HG03108 (cell line): ENCODE measurements around the gene ASPA.
"Not testable (repeated sequence)": the region's sequence is repeated elsewhere in the genome, so short reads cannot be mapped to it uniquely, and the experiment has no call there.

ENCODE experiments used
- ATAC-seq: cut with Tn5 transposase; IDR thresholded peaks from one replicate; pipeline ENCODE4 v1.9.1; 2021; ENCODE audit warnings: moderate library complexity; ENCODE audit not compliant: unreplicated experiment

The ASPA gene

DNA sequence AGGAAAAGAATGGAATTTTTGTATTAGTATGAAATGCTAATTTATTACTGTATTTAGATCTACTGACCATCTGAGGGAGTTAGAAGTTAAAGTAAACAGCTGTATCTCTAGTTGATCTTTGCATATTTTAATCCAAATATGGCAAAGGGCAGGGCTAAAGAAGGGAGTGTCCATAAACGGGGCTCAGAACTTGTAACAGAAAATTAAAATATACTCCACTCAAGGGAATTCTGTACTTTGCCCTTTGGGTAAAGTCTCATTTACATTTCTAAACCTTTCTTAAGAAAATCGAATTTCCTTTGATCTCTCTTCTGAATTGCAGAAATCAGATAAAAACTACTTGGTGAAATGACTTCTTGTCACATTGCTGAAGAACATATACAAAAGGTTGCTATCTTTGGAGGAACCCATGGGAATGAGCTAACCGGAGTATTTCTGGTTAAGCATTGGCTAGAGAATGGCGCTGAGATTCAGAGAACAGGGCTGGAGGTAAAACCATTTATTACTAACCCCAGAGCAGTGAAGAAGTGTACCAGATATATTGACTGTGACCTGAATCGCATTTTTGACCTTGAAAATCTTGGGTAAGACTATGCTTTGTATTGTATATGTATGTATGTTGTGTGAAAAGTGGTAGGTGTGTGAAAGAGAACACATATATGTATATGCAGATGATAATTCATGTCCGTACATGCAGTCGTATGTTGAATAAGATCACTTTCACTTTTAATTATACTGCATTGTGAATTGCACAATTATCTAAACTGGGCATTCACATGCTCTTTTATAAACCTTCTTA, at the start of gene ASPA:
Gene ASPA (plus strand): TSS at position 186 of the 799 bp plus-strand sequence. CDS start 163 bp downstream, at position 349.
- ATAC-seq, result no peak

DNA sequence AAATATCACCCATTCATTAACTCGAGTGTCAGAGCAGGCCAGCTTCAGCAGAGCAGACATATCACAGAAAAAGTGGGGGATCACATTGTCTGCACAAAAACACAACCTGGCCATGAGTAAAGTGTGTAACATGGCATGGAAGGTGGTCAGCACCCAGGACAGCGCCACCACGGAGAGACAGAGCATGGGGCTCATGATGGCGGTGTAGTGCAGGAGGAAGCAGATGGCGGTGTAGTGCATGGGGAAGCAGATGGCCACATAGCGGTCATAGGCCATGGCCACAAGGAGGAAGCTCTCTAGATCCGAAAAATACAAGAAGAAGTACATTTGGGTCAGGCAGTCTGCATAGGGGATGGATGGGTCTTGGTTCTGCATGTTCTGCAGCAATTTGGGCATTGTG, 42.6 kb upstream of the ASPA start:
- not testable (repeated sequence) for ATAC-seq

DNA sequence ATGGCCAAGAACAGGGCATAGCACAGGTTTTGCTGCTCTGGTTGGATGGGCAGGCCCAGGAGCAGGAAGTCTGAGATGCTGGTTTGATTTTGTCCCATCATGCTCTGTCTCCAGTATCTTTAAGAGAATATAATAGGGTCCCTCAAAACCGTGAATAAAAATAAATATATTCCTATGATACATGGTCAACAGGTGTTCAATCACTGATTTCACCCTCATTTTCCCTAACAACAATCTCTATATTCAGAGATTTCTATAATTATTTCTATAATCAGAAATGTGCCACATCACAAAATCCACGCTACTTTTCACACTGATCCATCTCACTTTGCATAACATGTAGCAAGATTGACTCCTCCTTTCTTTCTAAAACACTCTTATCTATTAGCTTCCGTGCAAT, 42.1 kb upstream of the ASPA start, which contains the start of gene OR1E2:
Gene OR1E2 (minus strand): TSS at position 101 of the 400 bp plus-strand sequence. CDS start 0 bp downstream, at position 101.
- no peak for ATAC-seq

DNA sequence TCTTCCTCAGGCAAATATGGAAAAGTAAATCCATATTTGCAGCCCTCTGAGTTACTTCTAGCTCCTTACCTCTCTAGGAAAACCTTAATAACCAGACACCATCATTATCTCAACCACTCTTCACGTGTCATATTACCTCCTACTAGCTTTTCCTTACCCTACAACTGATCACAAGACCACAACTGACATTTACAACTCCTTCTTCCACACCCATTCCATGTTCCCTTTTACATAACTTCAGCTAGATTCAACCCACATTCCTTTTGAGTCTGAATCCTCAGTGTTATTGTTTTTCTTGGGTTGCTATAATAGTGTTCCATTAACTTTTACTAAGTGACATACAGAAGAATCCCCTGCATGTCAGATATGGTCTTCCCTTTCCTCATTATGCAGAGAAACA, 37.4 kb upstream of the ASPA start:
- ATAC-seq, result no peak

DNA sequence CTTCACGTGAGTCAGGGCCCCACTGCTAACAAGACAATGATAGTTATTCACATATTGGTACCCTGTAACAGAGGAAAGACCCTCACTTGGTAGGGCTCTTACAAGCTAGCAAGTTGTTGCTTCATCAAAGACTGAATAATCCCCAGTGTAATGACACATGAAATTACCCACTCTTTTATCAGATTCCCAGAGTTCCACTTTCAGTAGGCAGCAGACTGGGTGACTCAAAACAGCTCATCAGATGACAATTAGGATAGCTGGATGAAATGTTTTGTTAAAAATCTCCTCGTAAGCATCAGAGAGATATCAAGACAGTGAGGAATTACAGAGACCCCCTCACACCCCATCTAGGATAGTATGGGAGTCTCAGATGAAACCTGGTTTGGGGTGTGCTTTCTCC, 35.3 kb upstream of the ASPA start:
- ATAC-seq, result no peak

DNA sequence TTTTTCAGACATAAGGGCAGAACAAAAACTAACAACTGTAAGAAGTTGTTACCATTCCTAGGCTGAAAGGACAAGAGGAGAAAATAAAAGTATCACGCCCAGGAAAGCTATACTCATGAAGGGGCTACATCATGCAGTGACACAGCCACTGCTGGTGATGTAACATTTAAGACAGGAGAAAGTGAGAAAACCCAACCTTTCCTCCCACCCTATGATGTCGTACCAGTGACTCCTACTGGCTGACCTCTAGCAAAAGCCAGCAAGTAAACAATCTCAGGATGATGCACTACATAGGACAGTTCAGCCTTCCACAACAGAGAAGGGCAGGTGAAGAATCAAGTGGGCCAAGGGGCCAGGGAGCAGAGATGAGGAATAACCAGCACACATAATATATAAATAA, 28.2 kb upstream of the ASPA start:
- no peak for ATAC-seq

DNA sequence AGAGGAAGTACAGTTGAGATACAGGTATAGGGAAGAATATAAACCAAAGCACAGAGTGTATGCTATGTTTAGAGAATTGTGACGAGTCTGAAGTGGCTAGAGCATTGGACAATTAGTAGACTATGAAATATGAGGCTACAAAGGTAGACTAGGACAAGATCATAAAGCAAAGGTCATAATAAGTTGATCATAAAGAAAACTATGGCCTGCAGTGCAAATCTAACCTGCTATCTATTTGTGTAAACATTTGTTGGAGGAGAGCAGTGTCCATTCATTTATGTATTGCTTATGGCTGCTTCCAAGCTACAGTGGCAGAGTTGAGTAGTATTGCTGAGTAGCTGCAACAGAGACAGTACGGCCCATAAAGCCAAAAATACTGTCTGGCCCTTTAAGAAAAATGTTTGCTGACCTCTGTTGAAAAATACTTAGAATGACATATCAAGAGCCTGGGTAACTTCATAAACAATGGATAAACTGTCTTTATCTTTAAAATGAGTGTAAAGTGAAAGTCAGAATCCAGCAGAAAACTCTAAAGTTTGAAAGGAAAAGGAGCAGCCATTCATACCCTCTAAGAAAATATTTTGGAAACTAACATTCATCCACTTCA, 27.6 kb upstream of the ASPA start:
- ATAC-seq, result no peak

DNA sequence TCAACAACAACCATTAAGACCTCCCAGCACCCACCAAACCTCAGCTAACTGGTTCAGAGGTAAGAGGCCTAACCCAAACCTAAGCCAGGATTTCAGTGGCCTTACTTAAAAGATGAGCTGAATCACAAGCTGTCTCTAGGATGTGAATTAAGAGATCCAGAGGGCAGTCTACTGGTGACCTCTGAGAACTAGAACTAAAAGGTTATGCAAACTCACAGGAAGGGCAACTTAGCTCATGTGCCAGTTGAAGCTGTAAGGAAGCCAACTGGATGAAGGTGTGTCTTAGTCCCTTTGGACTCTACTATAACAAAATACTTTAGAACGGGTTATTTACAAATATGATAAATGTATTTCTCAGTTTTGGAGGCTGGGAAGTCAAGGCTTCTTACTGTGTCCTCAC, 9.4 kb upstream of the ASPA start:
- not testable (repeated sequence) for ATAC-seq

DNA sequence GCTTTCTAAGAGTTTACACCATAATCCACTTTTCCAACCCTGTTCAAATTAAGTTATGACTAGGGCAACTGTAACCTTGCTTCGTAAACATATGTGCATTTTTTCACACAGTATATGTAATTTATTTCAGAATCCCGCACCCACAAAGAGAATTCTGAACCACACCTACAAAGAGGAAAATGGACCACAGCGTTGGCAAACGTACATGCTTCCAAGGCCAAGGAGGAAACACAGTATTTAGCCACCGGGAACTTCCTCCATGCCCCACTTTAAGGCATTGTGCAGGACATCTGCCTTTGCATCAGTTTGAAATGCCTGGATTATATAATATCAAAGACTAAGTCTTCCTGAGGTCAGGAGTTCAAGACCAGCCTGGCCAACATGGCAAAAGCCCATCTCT, 6.3 kb upstream of the ASPA start:
- no peak for ATAC-seq

DNA sequence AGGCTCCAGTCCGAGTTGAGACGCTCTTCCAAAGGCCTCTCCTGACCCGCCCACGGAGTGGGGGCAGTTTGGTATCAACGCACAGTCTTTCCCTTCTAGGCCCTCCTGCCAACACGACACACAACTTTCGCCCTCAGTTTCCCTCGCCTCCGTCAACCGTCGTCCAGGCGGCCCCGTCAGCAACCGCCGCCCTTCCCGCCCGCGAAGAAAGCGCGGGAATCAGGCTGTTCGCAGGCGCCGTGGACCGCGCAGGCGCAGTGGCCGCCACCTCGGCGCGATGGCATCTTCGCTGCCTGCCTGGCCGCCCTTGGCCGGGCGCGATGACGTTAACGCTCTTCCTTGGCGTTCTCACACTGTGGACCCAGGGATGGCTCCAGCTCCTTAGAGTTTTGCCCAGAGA, 4.2 kb upstream of the ASPA start, which contains the start of gene SPATA22:
Gene SPATA22 (minus strand): TSS at position 221 of the 400 bp plus-strand sequence. CDS start 2,494 bp downstream, outside the sequence.
- ATAC-seq, result no peak

DNA sequence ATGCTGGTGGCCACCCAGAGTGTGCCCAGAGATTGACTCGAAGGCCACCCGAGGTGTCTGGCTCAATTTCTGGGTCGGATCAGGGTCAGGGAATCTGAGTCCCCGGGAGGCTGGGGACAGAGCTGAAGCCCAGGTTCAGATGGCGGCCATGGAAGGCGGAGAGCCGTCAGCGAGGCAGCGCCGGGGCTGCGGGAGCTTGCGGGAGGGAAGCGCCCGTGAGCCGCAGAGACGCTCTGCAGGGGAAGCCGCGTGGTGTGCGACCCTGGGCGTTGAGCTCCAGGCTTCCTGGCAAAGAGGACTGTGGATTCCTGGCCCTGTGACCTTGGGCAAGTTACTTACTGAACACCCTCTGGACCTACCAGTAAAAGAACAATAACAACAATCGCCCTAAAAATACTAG, 3.7 kb upstream of the ASPA start:
- no peak for ATAC-seq

DNA sequence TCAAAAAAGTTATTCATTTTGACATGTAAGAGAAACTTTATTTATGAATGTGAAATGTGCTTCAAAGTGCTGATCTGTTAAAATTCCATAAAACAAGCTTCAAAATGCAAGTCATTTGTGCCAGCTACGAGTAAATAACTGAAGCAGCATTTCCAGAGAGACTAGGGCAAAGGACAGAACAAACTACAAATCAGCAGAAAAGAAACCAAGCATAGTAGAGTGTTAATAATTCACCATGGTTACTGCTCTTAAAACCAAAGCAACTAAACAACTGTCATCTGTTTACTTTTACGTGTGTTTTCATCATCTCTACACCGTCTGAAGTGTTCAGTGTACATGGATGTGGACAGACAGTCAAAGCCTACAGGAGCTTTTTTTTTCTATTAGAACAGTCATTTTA, 1.6 kb upstream of the ASPA start:
- no peak for ATAC-seq

DNA sequence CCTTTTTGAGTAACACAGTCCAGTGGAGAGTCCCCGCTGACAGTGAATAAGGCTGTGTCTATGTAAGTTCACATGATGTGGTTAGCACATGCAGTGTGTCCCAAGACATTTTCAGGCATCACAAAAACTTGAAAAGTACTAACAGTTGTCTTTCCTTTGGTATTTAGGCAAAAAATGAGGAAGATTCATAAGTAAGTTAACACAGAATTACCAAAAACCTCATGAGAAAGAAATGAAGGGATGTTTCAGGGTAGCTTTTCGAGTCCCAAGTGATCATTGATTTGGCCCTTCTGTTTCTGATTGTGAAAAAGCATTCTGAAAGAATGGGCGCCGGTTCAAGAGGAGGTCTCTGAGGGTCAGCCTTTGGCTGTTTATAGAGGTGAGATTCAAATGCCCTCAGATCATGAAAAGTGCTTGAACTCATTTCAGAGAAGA, 529 bp upstream of the ASPA start:
- ATAC-seq, result no peak

DNA sequence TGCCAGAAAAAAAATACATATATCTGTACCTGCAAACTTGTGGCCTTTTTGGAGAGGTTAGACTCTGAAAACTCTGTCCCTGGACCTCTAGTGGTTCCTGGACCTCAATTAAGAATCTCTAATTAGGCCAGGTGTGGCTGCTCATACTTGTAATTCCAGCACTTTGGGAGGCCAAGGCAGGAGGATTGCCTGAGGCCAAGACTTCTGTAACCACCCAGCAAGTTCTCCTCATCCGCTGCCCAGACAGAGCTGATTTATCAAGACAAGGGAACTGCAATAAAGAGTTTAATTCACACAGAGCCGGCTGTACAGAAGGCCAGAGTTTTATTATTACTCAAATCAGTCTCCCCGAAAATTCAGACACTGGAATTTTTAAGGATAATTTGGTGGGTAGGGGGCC, 4.2 kb downstream of the ASPA start:
- ATAC-seq, result no peak

DNA sequence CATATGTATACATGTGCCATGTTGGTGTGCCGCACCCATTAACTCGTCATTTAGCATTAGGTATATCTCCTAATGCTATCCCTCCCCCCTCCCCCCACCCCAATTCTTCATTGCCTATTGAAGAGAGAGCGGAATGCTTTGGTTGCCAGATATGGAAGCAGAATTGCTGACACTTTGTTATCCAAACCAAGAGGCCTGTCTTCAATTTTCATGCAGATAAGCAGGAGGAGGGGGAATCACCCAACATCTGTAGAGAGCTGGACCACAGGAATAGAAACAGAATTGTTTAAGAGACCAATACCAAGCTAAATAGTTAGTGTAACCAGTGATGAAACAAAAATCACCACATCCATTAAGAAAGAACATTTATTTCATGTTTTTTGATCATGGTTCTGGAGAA, 7.1 kb downstream of the ASPA start:
- no peak for ATAC-seq

DNA sequence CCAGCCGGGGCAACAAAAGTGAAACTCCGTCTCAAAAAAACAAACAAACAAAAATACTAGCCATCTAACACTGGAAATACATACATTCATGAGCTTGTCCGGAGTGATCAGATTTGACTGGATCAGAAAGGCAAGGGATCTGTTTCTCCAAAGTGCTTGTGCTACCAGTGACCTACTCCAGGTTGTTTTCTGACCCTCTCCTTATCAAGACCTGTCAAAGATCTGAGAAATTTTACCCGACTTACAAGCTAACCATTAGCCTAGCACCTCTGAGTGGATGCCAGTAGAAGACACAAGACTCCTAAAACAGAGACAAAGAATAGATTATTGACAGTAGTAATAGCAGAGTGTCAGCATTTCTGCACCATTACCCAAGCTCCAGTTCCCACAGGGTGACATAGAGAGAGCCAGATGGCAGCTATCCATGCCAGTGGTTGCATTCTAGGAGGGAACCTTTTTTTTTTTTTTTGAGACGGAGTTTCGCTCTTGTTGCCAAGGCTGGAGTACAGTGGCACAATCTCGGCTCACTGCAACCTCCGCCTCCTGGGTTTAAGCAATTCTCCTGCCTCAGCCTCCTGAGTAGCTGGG, 9.8 kb downstream of the ASPA start:
- no peak for ATAC-seq

DNA sequence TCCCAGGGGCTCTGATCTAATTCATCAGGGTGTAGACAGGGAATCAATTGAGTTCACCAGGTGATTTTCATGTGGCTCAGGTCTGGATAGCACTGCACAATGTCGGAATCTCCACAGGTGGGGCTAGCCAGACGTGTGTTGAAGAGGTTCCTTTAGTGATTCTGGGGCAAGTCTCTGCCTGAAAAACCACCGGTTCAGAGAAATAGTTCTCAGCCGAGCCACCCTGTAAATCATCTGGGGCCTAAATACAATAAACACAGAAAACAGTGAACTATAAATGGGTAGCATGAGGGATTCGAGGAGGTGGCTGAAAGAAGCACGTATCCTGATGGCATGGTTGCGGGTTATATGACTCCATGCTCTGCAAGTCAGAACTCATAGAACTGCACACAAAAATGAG, 21.3 kb downstream of the ASPA start:
- ATAC-seq, result no peak

DNA sequence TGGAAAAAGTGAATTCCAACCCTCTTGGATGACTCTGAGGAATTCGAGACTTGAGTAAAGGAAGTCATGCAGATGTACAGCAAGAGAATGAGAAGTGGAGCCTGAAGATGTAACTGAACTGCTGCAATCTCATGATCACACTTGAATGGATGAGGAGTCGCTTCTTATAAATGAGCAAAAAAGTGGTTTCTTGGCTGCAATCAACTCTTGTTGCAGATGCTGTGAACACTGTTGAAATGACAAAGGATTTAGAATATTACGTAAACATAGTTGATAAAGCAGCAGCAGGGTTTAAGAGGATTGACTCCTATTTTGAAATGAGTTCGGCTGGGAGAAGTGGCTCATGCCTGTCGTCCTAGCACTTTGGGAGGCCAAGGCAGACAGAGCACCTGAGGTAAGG, 25.5 kb downstream of the ASPA start:
- ATAC-seq, result no peak

DNA sequence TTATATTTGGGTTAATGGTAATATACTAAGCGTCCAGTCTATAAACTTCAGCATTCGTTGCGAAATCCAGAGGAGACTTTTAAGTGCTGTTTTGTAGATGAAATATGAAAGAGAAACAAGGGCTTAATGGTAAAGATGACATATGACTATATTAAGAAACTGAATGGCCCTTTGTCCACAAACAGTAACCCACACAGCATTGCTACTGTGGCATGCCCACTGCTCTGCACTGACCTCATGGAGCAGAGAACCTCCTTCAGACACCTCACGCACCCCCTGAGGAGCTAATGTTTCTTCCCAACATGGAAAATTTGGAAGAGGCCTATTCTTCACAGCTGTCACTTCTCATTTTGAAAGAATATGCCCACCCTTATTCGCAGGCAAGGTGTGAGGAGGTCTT, 26.7 kb downstream of the ASPA start:
- ATAC-seq, result no peak

DNA sequence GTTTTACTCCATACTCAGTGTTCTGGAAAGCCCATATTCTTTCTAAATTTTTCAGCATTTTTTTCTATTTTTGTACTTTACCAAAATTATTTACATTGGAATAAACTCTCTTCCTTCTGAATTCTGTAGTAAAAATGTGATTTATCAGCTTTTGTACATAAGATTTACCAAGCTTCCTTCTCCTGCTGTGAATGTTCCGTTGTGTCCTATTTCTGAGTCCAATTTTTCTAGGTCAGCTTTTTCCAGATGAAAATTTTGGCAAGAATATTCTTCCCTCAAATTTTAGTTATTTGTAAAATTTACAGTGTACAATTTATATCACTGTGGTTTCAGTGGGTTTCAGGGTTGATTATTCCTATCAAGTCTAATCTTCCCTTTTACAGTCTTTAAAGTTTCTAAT, 27.5 kb downstream of the ASPA start:
- no peak for ATAC-seq

DNA sequence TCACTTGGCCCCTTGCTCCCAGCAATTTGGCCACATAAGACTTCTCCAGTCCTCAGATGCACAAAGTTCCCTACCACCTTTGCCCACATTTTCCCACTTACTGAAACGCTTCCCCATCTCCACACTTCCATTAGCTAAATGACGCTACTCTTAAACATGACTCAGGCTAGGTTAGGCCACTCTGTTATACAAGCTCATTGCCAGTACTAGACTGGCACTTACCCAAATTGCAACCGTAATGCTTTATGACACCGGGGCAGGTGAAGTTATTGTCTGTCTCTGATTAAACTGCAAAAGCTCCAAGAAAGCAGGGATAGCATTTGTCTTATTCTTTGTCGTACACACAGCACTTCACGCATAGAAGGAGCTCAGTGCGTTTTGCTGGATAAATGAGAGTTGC, 29.2 kb downstream of the ASPA start:
- ATAC-seq, result no peak

DNA sequence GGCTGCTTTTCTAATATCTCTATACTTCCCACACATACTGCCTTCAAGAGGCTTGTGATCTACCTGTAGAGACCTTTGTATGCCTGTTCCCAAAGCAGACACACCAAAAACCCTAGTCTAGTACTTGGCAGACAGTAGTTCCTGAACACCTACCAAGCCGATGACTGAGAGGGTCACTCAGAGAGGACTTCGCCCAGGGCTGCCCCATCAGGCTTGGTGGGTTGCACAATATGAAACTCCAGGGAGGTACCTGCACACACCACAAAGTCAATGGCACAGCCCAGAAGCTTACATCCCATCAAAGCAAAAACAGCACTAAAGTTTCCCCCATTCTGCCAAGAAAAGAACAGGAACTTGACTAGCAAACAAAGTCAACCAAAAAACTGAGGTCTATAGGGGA, 30.3 kb downstream of the ASPA start:
- ATAC-seq, result no peak
